KMS-11 (cell line): ENCODE results near the gene IL18BP.

ENCODE experiments used
- H2AFZ ChIP-seq: fragments of 200-600 bp; sonication (generic); 2 replicates; pipeline ENCODE4 v1.6.1; 2016; ENCODE audit warnings: antibody characterized with exemption, mixed run types, low read depth
- H3K27ac ChIP-seq: fragments of 200-600 bp; sonication (generic); 2 replicates; pipeline ENCODE4 v1.6.1; 2016; ENCODE audit warnings: mild to moderate bottlenecking, mixed run types
- H3K27me3 ChIP-seq: fragments of 200-600 bp; sonication (generic); 2 replicates; pipeline ENCODE4 v1.6.1; 2017; ENCODE audit warnings: mild to moderate bottlenecking, low read depth, mixed run types, moderate library complexity; ENCODE audit not compliant: insufficient read depth
- H3K36me3 ChIP-seq: fragments of 200-600 bp; sonication (generic); 2 replicates; pipeline ENCODE4 v1.6.1; 2017; ENCODE audit warnings: mild to moderate bottlenecking, mixed run types; ENCODE audit not compliant: insufficient read depth
- H3K4me1 ChIP-seq: fragments of 200-600 bp; sonication (generic); 2 replicates; pipeline ENCODE4 v1.6.1; 2016; ENCODE audit warnings: mild to moderate bottlenecking, low read depth, mixed run types; ENCODE audit not compliant: poor library complexity, severe bottlenecking
- H3K4me2 ChIP-seq: fragments of 200-600 bp; sonication (generic); 2 replicates; pipeline ENCODE4 v1.7.0; 2016; ENCODE audit warnings: mild to moderate bottlenecking, mixed run types
- H3K4me3 ChIP-seq: fragments of 200-600 bp; sonication (generic); IDR thresholded peaks from 2 replicates; pipeline ENCODE4 v1.6.1; 2017; ENCODE audit warnings: low read depth, low read length, mixed read lengths; ENCODE audit not compliant: insufficient read depth
- H3K79me2 ChIP-seq: fragments of 200-600 bp; sonication (generic); 2 replicates; pipeline ENCODE4 v1.6.1; 2016; ENCODE audit warnings: low read depth, mixed run types; ENCODE audit not compliant: insufficient read depth
- H3K9ac ChIP-seq: fragments of 200-600 bp; sonication (generic); 2 replicates; pipeline ENCODE4 v1.6.1; 2016; ENCODE audit warnings: mild to moderate bottlenecking, mixed run types
- H4K20me1 ChIP-seq: fragments of 200-600 bp; sonication (generic); 2 replicates; pipeline ENCODE4 v1.6.1; 2016; ENCODE audit warnings: mild to moderate bottlenecking, mixed run types; ENCODE audit not compliant: insufficient read depth
- TF ChIP-seq, protein P1 (sequence below): fragments of 200-600 bp; sonication (generic); conservative IDR thresholded peaks from 2 replicates; pipeline ENCODE4 v1.6.1; 2017; ENCODE audit warnings: low read depth, mild to moderate bottlenecking, antibody characterized with exemption, low read length, moderate library complexity, mixed read lengths

Gene IL18BP

DNA sequence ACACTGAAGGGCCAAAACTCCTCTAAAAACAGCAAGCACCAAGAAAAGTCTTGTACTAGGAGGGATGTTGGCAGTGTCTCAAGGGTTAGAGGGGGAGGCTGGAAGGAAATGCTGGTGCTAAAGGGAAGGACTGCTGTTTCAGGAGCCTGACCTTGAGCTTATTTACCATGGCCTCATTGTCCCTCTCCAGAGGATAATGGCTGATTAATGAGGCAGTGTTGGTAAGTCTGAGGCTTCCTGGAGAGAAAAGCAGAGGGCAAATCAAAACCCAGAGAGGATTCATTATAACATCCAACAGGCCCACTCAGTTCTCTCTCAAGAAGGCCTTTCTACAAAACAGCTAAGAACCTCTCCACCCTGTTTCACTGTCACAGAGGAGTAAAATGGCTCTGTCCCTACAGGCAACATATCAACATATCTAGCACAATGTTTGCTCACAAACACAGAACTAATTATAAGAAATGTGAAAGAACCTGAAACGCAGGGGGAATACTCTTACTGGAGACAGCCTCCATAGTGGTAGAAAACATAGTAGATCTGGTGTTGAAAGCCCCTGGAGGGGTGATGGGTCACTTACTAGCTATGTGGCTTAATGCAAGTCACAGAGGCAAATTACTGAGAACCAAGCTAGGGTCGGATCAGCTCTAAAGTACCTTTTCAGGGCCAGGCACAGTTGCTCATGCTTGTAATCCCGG is 50.2 kb downstream of the IL18BP start:
- H4K20me1 ChIP-seq, result no peaks in the 10 kb centered on the region
- no peaks in the 10 kb centered on the region for H3K27me3 ChIP-seq
- H3K27ac ChIP-seq, result no peak overlapping the region
- peaks cover 10% of the 10 kb centered on the region for H3K4me1 ChIP-seq
- H3K9ac ChIP-seq, result no peak overlapping the region
- H3K4me2 ChIP-seq, result no peak overlapping the region
- H2AFZ ChIP-seq, result no peak overlapping the region
- H3K36me3 ChIP-seq, result peaks cover 3% of the 10 kb centered on the region; the same call in 1 of the 2 replicates
- H3K79me2 ChIP-seq, result peaks cover 33% of the 10 kb centered on the region; the same call in 1 of the 2 replicates
- TF ChIP-seq, protein P1, sequence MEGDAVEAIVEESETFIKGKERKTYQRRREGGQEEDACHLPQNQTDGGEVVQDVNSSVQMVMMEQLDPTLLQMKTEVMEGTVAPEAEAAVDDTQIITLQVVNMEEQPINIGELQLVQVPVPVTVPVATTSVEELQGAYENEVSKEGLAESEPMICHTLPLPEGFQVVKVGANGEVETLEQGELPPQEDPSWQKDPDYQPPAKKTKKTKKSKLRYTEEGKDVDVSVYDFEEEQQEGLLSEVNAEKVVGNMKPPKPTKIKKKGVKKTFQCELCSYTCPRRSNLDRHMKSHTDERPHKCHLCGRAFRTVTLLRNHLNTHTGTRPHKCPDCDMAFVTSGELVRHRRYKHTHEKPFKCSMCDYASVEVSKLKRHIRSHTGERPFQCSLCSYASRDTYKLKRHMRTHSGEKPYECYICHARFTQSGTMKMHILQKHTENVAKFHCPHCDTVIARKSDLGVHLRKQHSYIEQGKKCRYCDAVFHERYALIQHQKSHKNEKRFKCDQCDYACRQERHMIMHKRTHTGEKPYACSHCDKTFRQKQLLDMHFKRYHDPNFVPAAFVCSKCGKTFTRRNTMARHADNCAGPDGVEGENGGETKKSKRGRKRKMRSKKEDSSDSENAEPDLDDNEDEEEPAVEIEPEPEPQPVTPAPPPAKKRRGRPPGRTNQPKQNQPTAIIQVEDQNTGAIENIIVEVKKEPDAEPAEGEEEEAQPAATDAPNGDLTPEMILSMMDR, result no peak
- no peak overlapping the region for H3K4me3 ChIP-seq
